Fibroblast of lung (primary cell): Measurements from ENCODE around the gene ESPNL. TPM values are rescaled to one million over a fixed set of nuclear protein-coding genes. Genes with fewer than 3 reads are reported as not detected.

Experiments
- DNase-seq, 2 donors: peaks; one replicate each; pipeline versions ENCODE4 v3.0.0 to v3.0.0-alpha.2; 2010; ENCODE audit warnings: low read depth in 2 of 2
- H2AFZ ChIP-seq: 2 replicates; pipeline ENCODE4 v1.5.1; 2012; ENCODE audit warnings: low read length, control low read depth, inconsistent platforms
- H3K27ac ChIP-seq: 2 replicates; pipeline ENCODE4 v1.5.1; 2011; ENCODE audit warnings: low read length, control low read depth; ENCODE audit not compliant: insufficient read depth
- H3K27me3 ChIP-seq: 2 replicates; pipeline ENCODE4 v1.5.1; 2011; ENCODE audit warnings: mild to moderate bottlenecking, low read length; ENCODE audit not compliant: control insufficient read depth, insufficient read depth
- H3K36me3 ChIP-seq: 2 replicates; pipeline ENCODE4 v1.5.1; 2011; ENCODE audit warnings: low read length; ENCODE audit not compliant: control insufficient read depth, insufficient read depth
- H3K4me1 ChIP-seq: 2 replicates; pipeline ENCODE4 v1.5.1; 2011; ENCODE audit warnings: low read length; ENCODE audit not compliant: control insufficient read depth, insufficient read depth; ENCODE audit errors: extremely low read depth
- H3K4me2 ChIP-seq: 2 replicates; pipeline ENCODE4 v1.5.1; 2011; ENCODE audit warnings: low read length, control low read depth; ENCODE audit not compliant: insufficient read depth; ENCODE audit errors: extremely low read depth
- H3K4me3 ChIP-seq, 4 experiments: fragments of 200-600 bp in 1 of 4; sonication (generic) in 1 of 4; replicated peaks in 1 of 4; 2 replicates each; pipeline ENCODE4 v1.5.1; 2011 to 2016; ENCODE audit warnings: low read length in 4 of 4, low read depth in 3 of 4, mild to moderate bottlenecking in 3 of 4, control low read depth in 2 of 4, inconsistent platforms in 1 of 4, mixed read lengths in 1 of 4; ENCODE audit not compliant: insufficient read depth in 1 of 4; ENCODE audit errors: control extremely low read depth in 1 of 4
- H3K79me2 ChIP-seq: 2 replicates; pipeline ENCODE4 v1.5.1; 2012; ENCODE audit warnings: mild to moderate bottlenecking, low read length, inconsistent platforms; ENCODE audit not compliant: control insufficient read depth, insufficient read depth
- H3K9ac ChIP-seq: 2 replicates; pipeline ENCODE4 v1.5.1; 2011; ENCODE audit warnings: mild to moderate bottlenecking, low read length, control low read depth; ENCODE audit not compliant: insufficient read depth
- H3K9me3 ChIP-seq: 2 replicates; pipeline ENCODE4 v1.5.1; 2012; ENCODE audit warnings: low read depth, low read length; ENCODE audit not compliant: control insufficient read depth, insufficient read depth
- H4K20me1 ChIP-seq: 2 replicates; pipeline ENCODE4 v1.5.1; 2011; ENCODE audit warnings: low read length; ENCODE audit not compliant: control insufficient read depth, insufficient read depth; ENCODE audit errors: extremely low read depth
- EZH2 ChIP-seq: IDR thresholded peaks from 2 replicates; pipeline ENCODE4 v1.5.1; 2012; ENCODE audit warnings: low read length, control low read depth, mild to moderate bottlenecking; ENCODE audit errors: missing control alignments
- polyA plus RNA-seq, 2 donors: library from polyadenylated mRNA; depleted of rRNA in 1 of 2; stranded (reverse) in 1 of 2; unstranded in 1 of 2; fragments of >200 nt; gene quantifications; 2 replicates each; pipeline ENCODE4 v1.2.1, GENCODE V29; 2011 to 2012; ENCODE audit warnings: missing spikeins in 1 of 2
- total RNA-seq: library from RNA; depleted of rRNA; stranded (reverse); fragments of >200 nt; gene quantifications from 2 replicates; pipeline ENCODE4 v1.2.1, GENCODE V29; 2014
- TF ChIP-seq, protein P1 (sequence below), 2 donors: IDR thresholded peaks in 1 of 2; conservative IDR thresholded peaks in 1 of 2; 1 replicate in 1 of 2; 2 replicates in 1 of 2; pipeline ENCODE4 v1.5.1; 2011 to 2012; ENCODE audit warnings: low read length in 2 of 2, control low read depth in 1 of 2, inconsistent platforms in 1 of 2, low read depth in 1 of 2, mild to moderate bottlenecking in 1 of 2

Gene ESPNL
- total and polyA plus RNA-seq, 2 donors (not counting 1 experiment from before 2014, with no cell fraction given): 0.79 to 2.8 TPM

DNA sequence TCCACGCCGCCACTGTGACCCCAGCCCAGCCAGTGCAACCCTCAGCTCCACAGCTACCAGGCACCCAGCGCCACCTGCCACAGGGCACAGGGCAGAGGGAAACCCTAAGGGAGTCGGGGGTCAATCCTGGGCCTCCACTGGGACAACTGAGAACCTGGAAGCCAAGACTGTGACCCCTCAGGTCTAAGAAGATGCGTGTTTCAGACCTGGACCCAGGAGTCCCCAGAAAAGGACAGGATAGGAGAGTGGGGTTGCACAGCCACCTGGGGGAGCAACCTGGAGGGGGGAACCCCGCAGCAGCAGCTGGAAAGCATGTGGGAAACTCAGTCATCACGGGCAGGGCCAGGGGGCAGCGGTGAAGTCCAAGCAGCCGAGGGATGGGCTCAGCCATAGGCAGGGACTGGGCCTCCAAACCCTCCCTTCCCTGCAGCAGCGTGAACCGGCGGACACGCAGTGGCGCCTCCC lies 4.1 kb downstream of the ESPNL start:
- Histone ChIP-seq H3K36me3 (no peaks in the 10 kb centered on the region), H3K9me3 (no peaks in the 10 kb centered on the region), H3K79me2 (no peaks in the 10 kb centered on the region), H3K27me3 (no peaks in the 10 kb centered on the region), H3K9ac (no peak overlapping the region), H3K4me2 (no peak overlapping the region), H4K20me1 (no peaks in the 10 kb centered on the region), H3K4me1 (no peaks in the 10 kb centered on the region), H2AFZ (no peak overlapping the region), H3K4me3 (no peak overlapping the region), H3K27ac (no peak overlapping the region)
- DNase-seq: no peak
- TF ChIP-seq, protein P1, sequence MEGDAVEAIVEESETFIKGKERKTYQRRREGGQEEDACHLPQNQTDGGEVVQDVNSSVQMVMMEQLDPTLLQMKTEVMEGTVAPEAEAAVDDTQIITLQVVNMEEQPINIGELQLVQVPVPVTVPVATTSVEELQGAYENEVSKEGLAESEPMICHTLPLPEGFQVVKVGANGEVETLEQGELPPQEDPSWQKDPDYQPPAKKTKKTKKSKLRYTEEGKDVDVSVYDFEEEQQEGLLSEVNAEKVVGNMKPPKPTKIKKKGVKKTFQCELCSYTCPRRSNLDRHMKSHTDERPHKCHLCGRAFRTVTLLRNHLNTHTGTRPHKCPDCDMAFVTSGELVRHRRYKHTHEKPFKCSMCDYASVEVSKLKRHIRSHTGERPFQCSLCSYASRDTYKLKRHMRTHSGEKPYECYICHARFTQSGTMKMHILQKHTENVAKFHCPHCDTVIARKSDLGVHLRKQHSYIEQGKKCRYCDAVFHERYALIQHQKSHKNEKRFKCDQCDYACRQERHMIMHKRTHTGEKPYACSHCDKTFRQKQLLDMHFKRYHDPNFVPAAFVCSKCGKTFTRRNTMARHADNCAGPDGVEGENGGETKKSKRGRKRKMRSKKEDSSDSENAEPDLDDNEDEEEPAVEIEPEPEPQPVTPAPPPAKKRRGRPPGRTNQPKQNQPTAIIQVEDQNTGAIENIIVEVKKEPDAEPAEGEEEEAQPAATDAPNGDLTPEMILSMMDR (conservative IDR thresholded peaks at IDR 0.05 in 1 of 2, IDR thresholded peaks at IDR 0.05 in 1 of 2; ENCODE audit: low read depth in 1 of 2, low read length in 2 of 2): no peak
- no peak for TF ChIP-seq EZH2

DNA sequence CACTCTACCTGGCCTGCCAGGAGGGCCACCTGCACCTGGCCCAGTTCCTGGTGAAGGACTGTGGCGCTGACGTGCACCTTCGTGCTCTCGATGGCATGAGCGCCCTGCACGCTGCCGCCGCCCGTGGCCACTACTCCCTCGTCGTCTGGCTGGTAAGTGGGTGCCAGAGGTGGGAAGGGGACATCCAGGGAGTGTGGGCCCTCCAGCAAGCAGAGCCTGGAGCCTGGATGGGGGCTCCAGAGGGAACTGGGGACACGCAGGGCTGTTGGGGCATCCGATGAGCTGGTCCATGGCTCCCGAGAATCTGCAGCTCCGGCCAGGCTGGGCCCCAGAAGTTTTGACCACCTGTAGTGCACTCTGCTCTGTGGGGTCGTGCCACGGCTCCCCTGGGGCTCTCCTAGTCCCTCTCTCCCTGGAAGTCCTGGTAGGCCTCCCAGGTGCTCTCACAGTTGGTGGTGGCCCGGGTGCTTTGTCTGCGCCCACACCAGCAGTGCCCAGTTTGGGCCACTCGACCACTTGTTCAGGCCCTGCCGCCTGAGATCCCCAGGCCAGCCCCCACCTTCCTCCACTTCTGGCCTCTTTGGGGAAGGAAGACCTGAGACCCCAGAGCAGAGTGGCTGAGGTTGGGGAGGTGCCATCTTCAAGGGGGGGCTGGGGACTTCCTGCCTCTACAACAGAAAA lies 4.7 kb downstream of the ESPNL start:
- no peak overlapping the region for H3K4me3 ChIP-seq
- no peak for TF ChIP-seq EZH2
- TF ChIP-seq, protein P1 (conservative IDR thresholded peaks at IDR 0.05 in 1 of 2, IDR thresholded peaks at IDR 0.05 in 1 of 2; ENCODE audit: low read depth in 1 of 2, low read length in 2 of 2): no peak
- H2AFZ ChIP-seq: no peak overlapping the region
- no peak overlapping the region for H3K4me2 ChIP-seq
- DNase-seq: no peak
- no peaks in the 10 kb centered on the region for H4K20me1 ChIP-seq
- H3K9me3 ChIP-seq: no peaks in the 10 kb centered on the region
- no peaks in the 10 kb centered on the region for H3K27me3 ChIP-seq
- H3K79me2 ChIP-seq: no peaks in the 10 kb centered on the region
- no peaks in the 10 kb centered on the region for H3K36me3 ChIP-seq
- no peak overlapping the region for H3K27ac ChIP-seq
- no peak overlapping the region for H3K9ac ChIP-seq
- no peaks in the 10 kb centered on the region for H3K4me1 ChIP-seq

DNA sequence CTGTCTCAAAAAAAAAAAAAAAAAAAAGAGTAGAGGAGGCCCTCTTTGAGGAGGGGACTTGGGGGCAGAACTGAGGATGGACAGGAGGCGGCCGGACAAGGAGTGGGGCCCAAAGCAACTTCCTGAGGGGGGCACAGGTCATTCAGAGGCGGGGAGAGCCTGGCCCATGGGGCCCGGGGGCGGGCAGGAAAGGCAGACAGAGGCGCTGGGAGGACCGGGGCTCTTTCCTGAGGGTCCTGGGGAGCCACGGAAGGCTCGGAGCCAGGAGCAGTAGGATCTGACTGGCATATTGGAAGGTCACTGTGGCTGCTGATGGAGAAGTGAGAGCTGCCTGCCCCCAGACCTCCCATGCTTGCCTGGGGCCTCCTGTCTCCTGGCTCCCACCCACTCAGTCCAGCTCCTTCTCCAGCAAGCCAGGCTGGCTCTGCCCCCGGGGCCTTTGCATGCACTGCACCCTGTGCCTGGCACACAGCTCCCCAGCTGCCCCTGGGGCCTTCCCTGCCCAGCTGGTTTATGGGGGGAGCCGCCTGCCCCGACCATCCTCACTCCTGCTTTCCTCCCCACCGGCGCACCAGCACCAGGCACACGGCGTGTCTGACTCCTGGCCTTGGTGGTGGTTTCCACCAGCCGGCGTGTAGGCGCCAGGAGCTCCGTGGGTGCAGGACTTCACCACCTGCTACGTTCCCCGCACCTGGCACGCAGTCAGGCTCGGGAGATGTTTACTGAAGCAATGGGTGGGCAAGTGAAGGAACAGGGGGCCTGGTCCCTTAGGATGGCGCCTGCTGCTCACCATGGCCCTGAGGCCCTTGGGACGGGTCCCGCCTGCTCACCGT lies 5.6 kb downstream of the ESPNL start:
- H3K36me3 ChIP-seq: no peaks in the 10 kb centered on the region
- no peaks in the 10 kb centered on the region for H3K4me1 ChIP-seq
- no peaks in the 10 kb centered on the region for H3K79me2 ChIP-seq
- H4K20me1 ChIP-seq: no peaks in the 10 kb centered on the region
- no peaks in the 10 kb centered on the region for H3K9me3 ChIP-seq
- no peak overlapping the region for H2AFZ ChIP-seq
- no peaks in the 10 kb centered on the region for H3K27me3 ChIP-seq
- H3K9ac ChIP-seq: no peak overlapping the region
- H3K4me3 ChIP-seq: no peak overlapping the region
- H3K27ac ChIP-seq: no peak overlapping the region
- no peak for DNase-seq
- TF ChIP-seq, protein P1 (conservative IDR thresholded peaks at IDR 0.05 in 1 of 2, IDR thresholded peaks at IDR 0.05 in 1 of 2; ENCODE audit: low read depth in 1 of 2, low read length in 2 of 2): no peak
- TF ChIP-seq EZH2: no peak
- H3K4me2 ChIP-seq: no peak overlapping the region
